ENCODE data around the gene ELF2.

ELF2 gene

GRCh38 chr4:139129206-139129605 is 47.8 kb downstream of the ELF2 start:
- ATAC-seq = no peak
- no peak for TF ChIP-seq POU6F1 (CRISPR knock-in tag; IDR thresholded peaks at IDR 0.05; ENCODE audit: borderline replicate concordance, low read depth)

GRCh38 chr4:139126898-139127297 is 50.1 kb downstream of the ELF2 start:
- ATAC-seq = no peak
- TF ChIP-seq ZNF8 (CRISPR knock-in tag; IDR thresholded peaks at IDR 0.05) (no peak), ZC3H10 (CRISPR knock-in tag; IDR thresholded peaks at IDR 0.05) (no peak)

GRCh38 chr4:139123910-139124309 is 53.1 kb downstream of the ELF2 start:
- TF ChIP-seq CREB5 (CRISPR knock-in tag; IDR thresholded peaks at IDR 0.05; ENCODE audit: low read depth) (no peak), CSRNP3 (CRISPR knock-in tag; IDR thresholded peaks at IDR 0.05) (no peak), ZNF8 (CRISPR knock-in tag; IDR thresholded peaks at IDR 0.05) (no peak), RARB (CRISPR knock-in tag; IDR thresholded peaks at IDR 0.05) (no peak), ZC3H10 (CRISPR knock-in tag; IDR thresholded peaks at IDR 0.05) (no peak), TCF4 (CRISPR knock-in tag; IDR thresholded peaks at IDR 0.05; ENCODE audit: borderline replicate concordance) (no peak), ISL1 (CRISPR knock-in tag; IDR thresholded peaks at IDR 0.05) (no peak), ARNTL (CRISPR knock-in tag; IDR thresholded peaks at IDR 0.05; ENCODE audit: borderline replicate concordance, low read depth) (no peak), SNAI2 (CRISPR knock-in tag; IDR thresholded peaks at IDR 0.05) (no peak), ZFP30 (CRISPR knock-in tag; IDR thresholded peaks at IDR 0.05) (no peak), ZFP3 (CRISPR knock-in tag; IDR thresholded peaks at IDR 0.05) (no peak), TSHZ2 (CRISPR knock-in tag; IDR thresholded peaks at IDR 0.05) (no peak), PATZ1 (CRISPR knock-in tag; IDR thresholded peaks at IDR 0.05; ENCODE audit: borderline replicate concordance) (no peak), GLIS3 (CRISPR knock-in tag; IDR thresholded peaks at IDR 0.05) (no peak), POU6F1 (CRISPR knock-in tag; IDR thresholded peaks at IDR 0.05; ENCODE audit: borderline replicate concordance, low read depth) (no peak), PPARA (CRISPR knock-in tag; IDR thresholded peaks at IDR 0.05; ENCODE audit: borderline replicate concordance) (no peak)
- no peak for ATAC-seq

GRCh38 chr4:139118365-139118764 is 58.7 kb downstream of the ELF2 start:
- no peak for ATAC-seq
- TF ChIP-seq TOX (CRISPR knock-in tag; IDR thresholded peaks at IDR 0.05; ENCODE audit: borderline replicate concordance) = no peak
- no peak for TF ChIP-seq CREB5 (CRISPR knock-in tag; IDR thresholded peaks at IDR 0.05; ENCODE audit: low read depth)
- TF ChIP-seq ZNF565 (CRISPR knock-in tag; conservative IDR thresholded peaks at IDR 0.05; ENCODE audit: low read depth) = no peak
- TF ChIP-seq ZC3H10 (CRISPR knock-in tag; IDR thresholded peaks at IDR 0.05) = no peak
- TF ChIP-seq CSRNP3 (CRISPR knock-in tag; IDR thresholded peaks at IDR 0.05) = no peak
- TF ChIP-seq TCF4 (CRISPR knock-in tag; IDR thresholded peaks at IDR 0.05; ENCODE audit: borderline replicate concordance) = no peak
- TF ChIP-seq TSHZ2 (CRISPR knock-in tag; IDR thresholded peaks at IDR 0.05) = no peak
- no peak for TF ChIP-seq ISL1 (CRISPR knock-in tag; IDR thresholded peaks at IDR 0.05)
- no peak for TF ChIP-seq RARB (CRISPR knock-in tag; IDR thresholded peaks at IDR 0.05)
